ENCODE measurements around the gene SCYGR7.
A peak's percentile ranks its signal among the peaks of the same experiment; 100 is the strongest.

The SCYGR7 gene

GRCh38 chr2:227772932-227773331 lies 44.8 kb downstream of the SCYGR7 start:
- TF ChIP-seq CTCF (conservative IDR thresholded peaks at IDR 0.05; ENCODE audit: low read depth, low read length) = no peak
- no peak for DNase-seq (ENCODE audit: low read depth)

GRCh38 chr2:227774011-227774624 lies 46.0 kb downstream of the SCYGR7 start:
- DNase-seq (ENCODE audit: low read depth) = peak; percentile 23
- H3K4me3 ChIP-seq (ENCODE audit: low read depth, low read length) = no peak overlapping the region
- TF ChIP-seq CTCF (conservative IDR thresholded peaks at IDR 0.05; ENCODE audit: low read depth, low read length) = peak; percentile 50

More at GRCh38 chr2:227772932-227773331, 44.8 kb downstream of the SCYGR7 start:
- H3K4me3 ChIP-seq (ENCODE audit: low read depth, low read length) = no peak overlapping the region

GRCh38 chr2:227774895-227775842 lies 47.0 kb downstream of the SCYGR7 start:
- H3K4me3 ChIP-seq (ENCODE audit: low read depth, low read length) = no peak overlapping the region
- DNase-seq (ENCODE audit: low read depth) = no peak
- TF ChIP-seq CTCF (conservative IDR thresholded peaks at IDR 0.05; ENCODE audit: low read depth, low read length) = no peak

All from choroid plexus epithelial cell (primary cell).